Loucy (cell line): ENCODE measurements around the gene TLE2.

ENCODE experiments used
- H2AFZ ChIP-seq: fragments of 200-600 bp; sonication (generic); 2 replicates; pipeline ENCODE4 v1.6.0; 2016; ENCODE audit warnings: antibody characterized with exemption, mild to moderate bottlenecking, low read length, moderate library complexity
- H3F3A ChIP-seq: fragments of 200-600 bp; 2 replicates; pipeline ENCODE4 v1.6.0; 2016; ENCODE audit warnings: antibody characterized with exemption, low read depth, mild to moderate bottlenecking
- H3K27me3 ChIP-seq: fragments of 200-600 bp; sonication (generic); 2 replicates; pipeline ENCODE4 v1.6.1; 2014; ENCODE audit warnings: low read length, mild to moderate bottlenecking; ENCODE audit not compliant: insufficient read depth, poor library complexity, severe bottlenecking
- H3K36me3 ChIP-seq: fragments of 200-600 bp; sonication (generic); 2 replicates; pipeline ENCODE4 v1.6.1; 2016; ENCODE audit warnings: low read length; ENCODE audit not compliant: insufficient read depth
- H3K4me1 ChIP-seq: fragments of 200-600 bp; sonication (generic); 2 replicates; pipeline ENCODE4 v1.5.1; 2014; ENCODE audit warnings: low read length, mild to moderate bottlenecking; ENCODE audit not compliant: insufficient read depth, poor library complexity, severe bottlenecking
- H3K4me2 ChIP-seq: fragments of 200-600 bp; sonication (generic); 2 replicates; pipeline ENCODE4 v1.6.0; 2014; ENCODE audit warnings: antibody characterized with exemption, low read length, low read depth, mild to moderate bottlenecking; ENCODE audit not compliant: poor library complexity, severe bottlenecking
- H3K4me3 ChIP-seq: fragments of 200-600 bp; sonication (generic); 2 replicates; pipeline ENCODE4 v1.5.1; 2014; ENCODE audit warnings: low read length, mild to moderate bottlenecking, mixed read lengths; ENCODE audit not compliant: poor library complexity, severe bottlenecking
- H3K79me2 ChIP-seq: fragments of 200-600 bp; sonication (generic); 2 replicates; pipeline ENCODE4 v1.6.1; 2014; ENCODE audit warnings: low read length; ENCODE audit not compliant: insufficient read depth
- H3K9ac ChIP-seq: fragments of 200-600 bp; sonication (generic); 2 replicates; pipeline ENCODE4 v1.6.0; 2014; ENCODE audit warnings: mild to moderate bottlenecking, low read depth, low read length, moderate library complexity; ENCODE audit not compliant: poor library complexity, severe bottlenecking
- H3K9me2 ChIP-seq: fragments of 200-600 bp; sonication (generic); replicated peaks from 2 replicates; pipeline ENCODE4 v1.6.1; 2016; ENCODE audit warnings: low read depth, low read length, mixed read lengths
- H3K9me3 ChIP-seq: fragments of 200-600 bp; sonication (generic); 2 replicates; pipeline ENCODE4 v1.6.1; 2014; ENCODE audit warnings: mild to moderate bottlenecking, antibody characterized with exemption, low read length, low read depth; ENCODE audit not compliant: insufficient read depth
- H4K20me1 ChIP-seq: fragments of 200-600 bp; sonication (generic); 2 replicates; pipeline ENCODE4 v1.6.0; 2014; ENCODE audit warnings: antibody characterized with exemption, low read length, mild to moderate bottlenecking; ENCODE audit not compliant: insufficient read depth, poor library complexity, severe bottlenecking
- CTCF ChIP-seq: fragments of 200-600 bp; sonication (generic); conservative IDR thresholded peaks from 2 replicates; pipeline ENCODE4 v1.5.1; 2014; ENCODE audit warnings: mild to moderate bottlenecking, antibody characterized with exemption, low read length
- EZH2phosphoT487 ChIP-seq: fragments of 200-600 bp; IDR thresholded peaks from 2 replicates; pipeline ENCODE4 v1.6.1; 2018; ENCODE audit warnings: antibody characterized with exemption, mild to moderate bottlenecking, moderate library complexity, borderline replicate concordance

Gene TLE2

GRCh38 chr19:2960120-2960519 is 69.0 kb downstream of the TLE2 start:
- H3F3A ChIP-seq = no peaks in the 10 kb centered on the region
- no peaks in the 10 kb centered on the region for H4K20me1 ChIP-seq
- H3K4me2 ChIP-seq = no peak overlapping the region
- H3K9ac ChIP-seq = no peak overlapping the region
- H3K27me3 ChIP-seq = no peaks in the 10 kb centered on the region
- H2AFZ ChIP-seq = no peak overlapping the region
- no peaks in the 10 kb centered on the region for H3K79me2 ChIP-seq
- no peak overlapping the region for H3K4me3 ChIP-seq
- H3K4me1 ChIP-seq = no peaks in the 10 kb centered on the region
- H3K36me3 ChIP-seq = no peaks in the 10 kb centered on the region
- no peaks in the 10 kb centered on the region for H3K9me3 ChIP-seq
- TF ChIP-seq CTCF = no peak
- TF ChIP-seq EZH2phosphoT487 = no peak
- no peaks in the 10 kb centered on the region for H3K9me2 ChIP-seq

GRCh38 chr19:2957160-2957559 is 71.9 kb downstream of the TLE2 start:
- no peaks in the 10 kb centered on the region for H3K9me2 ChIP-seq
- no peak overlapping the region for H2AFZ ChIP-seq
- no peaks in the 10 kb centered on the region for H3F3A ChIP-seq
- H3K4me3 ChIP-seq = no peak overlapping the region
- no peak for TF ChIP-seq EZH2phosphoT487
- no peak for TF ChIP-seq CTCF
- H3K9me3 ChIP-seq = no peaks in the 10 kb centered on the region
- no peak overlapping the region for H3K4me2 ChIP-seq
- no peak overlapping the region for H3K9ac ChIP-seq
- H3K36me3 ChIP-seq = no peaks in the 10 kb centered on the region
- H3K4me1 ChIP-seq = no peaks in the 10 kb centered on the region
- H3K79me2 ChIP-seq = no peaks in the 10 kb centered on the region
- H4K20me1 ChIP-seq = no peaks in the 10 kb centered on the region
- no peaks in the 10 kb centered on the region for H3K27me3 ChIP-seq

DNA sequence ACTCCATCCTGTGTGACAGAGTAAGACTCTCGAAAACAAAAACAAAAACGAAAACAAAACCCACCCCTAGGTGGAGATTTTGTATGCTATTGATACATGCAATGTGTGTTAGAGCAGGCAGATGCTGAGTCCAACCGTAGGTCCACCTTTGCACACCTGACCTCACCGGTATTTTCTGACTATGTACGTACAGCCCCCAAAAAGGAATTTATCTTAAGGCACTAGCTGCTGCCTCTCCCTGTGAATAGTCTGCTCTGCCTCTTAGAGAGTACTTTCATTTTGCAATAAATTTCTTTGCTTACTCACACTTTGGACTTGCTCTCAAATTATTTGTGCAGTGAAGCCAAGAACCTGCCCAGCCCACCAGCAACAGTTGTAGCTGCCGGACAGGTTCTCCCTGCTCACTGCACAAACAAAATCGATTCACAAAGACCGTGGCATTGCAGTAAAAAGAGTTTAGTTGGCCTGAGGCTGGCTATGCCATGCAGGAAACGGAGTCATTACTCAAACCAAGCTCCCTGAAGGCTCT is 76.1 kb downstream of the TLE2 start:
- TF ChIP-seq EZH2phosphoT487 = no peak
- no peak for TF ChIP-seq CTCF
- H3K9me2 ChIP-seq = no peaks in the 10 kb centered on the region
- no peak overlapping the region for H3K4me2 ChIP-seq
- no peaks in the 10 kb centered on the region for H3K9me3 ChIP-seq
- peaks cover 7% of the 10 kb centered on the region for H3K4me1 ChIP-seq
- H3K4me3 ChIP-seq = no peak overlapping the region
- H3K9ac ChIP-seq = no peak overlapping the region
- no peaks in the 10 kb centered on the region for H4K20me1 ChIP-seq
- H3K36me3 ChIP-seq = no peaks in the 10 kb centered on the region
- no peaks in the 10 kb centered on the region for H3K27me3 ChIP-seq
- H3F3A ChIP-seq = no peaks in the 10 kb centered on the region
- peaks cover 13% of the 10 kb centered on the region for H3K79me2 ChIP-seq
- peak overlapping the region; percentile 41; the same call in 1 of the 2 replicates for H2AFZ ChIP-seq
